HG03558 (cell line): ENCODE results near the gene MEX3C.
A peak's percentile ranks its signal among the peaks of the same experiment; 100 is the strongest.

Source experiments
- ATAC-seq: cut with Tn5 transposase; IDR thresholded peaks from one replicate; pipeline ENCODE4 v1.9.1; 2021; ENCODE audit warnings: moderate number of reproducible peaks; ENCODE audit not compliant: unreplicated experiment; ENCODE audit errors: extremely low read depth

Gene MEX3C

GRCh38 chr18:51192696-51193095 lies 4.8 kb downstream of the MEX3C start:
- no peak for ATAC-seq

- no peak for ATAC-seq
Observed at GRCh38 chr18:51192026-51192425, 5.5 kb downstream of the MEX3C start.

- no peak for ATAC-seq
Observed at GRCh38 chr18:51191128-51191717, 6.3 kb downstream of the MEX3C start.

GRCh38 chr18:51190000-51190399 lies 7.5 kb downstream of the MEX3C start:
- no peak for ATAC-seq

- no peak for ATAC-seq
Observed at GRCh38 chr18:51188024-51188701, 9.3 kb downstream of the MEX3C start.

GRCh38 chr18:51185075-51185474 lies 12.4 kb downstream of the MEX3C start:
- no peak for ATAC-seq

- ATAC-seq = no peak
Observed at GRCh38 chr18:51184091-51184457, 13.4 kb downstream of the MEX3C start.

- no peak for ATAC-seq
Observed at GRCh38 chr18:51183372-51184090, 13.9 kb downstream of the MEX3C start.

GRCh38 chr18:51182824-51183223 lies 14.7 kb downstream of the MEX3C start:
- no peak for ATAC-seq

- ATAC-seq = no peak
Observed at GRCh38 chr18:51171625-51172259, 25.7 kb downstream of the MEX3C start.

- ATAC-seq = peak; percentile 46
Observed at GRCh38 chr18:51171223-51171622, 26.3 kb downstream of the MEX3C start.

- no peak for ATAC-seq
Observed at GRCh38 chr18:51170664-51171063, 26.8 kb downstream of the MEX3C start.

GRCh38 chr18:51169731-51170130 lies 27.8 kb downstream of the MEX3C start:
- ATAC-seq = no peak

GRCh38 chr18:51168960-51169662 lies 28.4 kb downstream of the MEX3C start:
- no peak for ATAC-seq

- no peak for ATAC-seq
Observed at GRCh38 chr18:51168026-51168742, 29.3 kb downstream of the MEX3C start.

GRCh38 chr18:51165296-51165695 lies 32.2 kb downstream of the MEX3C start:
- no peak for ATAC-seq

- no peak for ATAC-seq
Observed at GRCh38 chr18:51164761-51165281, 32.7 kb downstream of the MEX3C start.

GRCh38 chr18:51164342-51164741 lies 33.1 kb downstream of the MEX3C start:
- ATAC-seq = no peak

GRCh38 chr18:51163543-51163942 lies 33.9 kb downstream of the MEX3C start:
- no peak for ATAC-seq

- no peak for ATAC-seq
Observed at GRCh38 chr18:51162617-51163016, 34.9 kb downstream of the MEX3C start.
